Stimulated activated CD8-positive, alpha-beta memory T cell treated with anti-CD3 and anti-CD28 coated beads, Interleukin-4, amount 100 ng/mL, for 48 hours (primary cell): ENCODE data around the gene SSTR1.

Source experiments
- DNase-seq: peaks from one replicate; pipeline ENCODE4 v3.0.0-alpha.2; 2020

SSTR1 gene

DNA sequence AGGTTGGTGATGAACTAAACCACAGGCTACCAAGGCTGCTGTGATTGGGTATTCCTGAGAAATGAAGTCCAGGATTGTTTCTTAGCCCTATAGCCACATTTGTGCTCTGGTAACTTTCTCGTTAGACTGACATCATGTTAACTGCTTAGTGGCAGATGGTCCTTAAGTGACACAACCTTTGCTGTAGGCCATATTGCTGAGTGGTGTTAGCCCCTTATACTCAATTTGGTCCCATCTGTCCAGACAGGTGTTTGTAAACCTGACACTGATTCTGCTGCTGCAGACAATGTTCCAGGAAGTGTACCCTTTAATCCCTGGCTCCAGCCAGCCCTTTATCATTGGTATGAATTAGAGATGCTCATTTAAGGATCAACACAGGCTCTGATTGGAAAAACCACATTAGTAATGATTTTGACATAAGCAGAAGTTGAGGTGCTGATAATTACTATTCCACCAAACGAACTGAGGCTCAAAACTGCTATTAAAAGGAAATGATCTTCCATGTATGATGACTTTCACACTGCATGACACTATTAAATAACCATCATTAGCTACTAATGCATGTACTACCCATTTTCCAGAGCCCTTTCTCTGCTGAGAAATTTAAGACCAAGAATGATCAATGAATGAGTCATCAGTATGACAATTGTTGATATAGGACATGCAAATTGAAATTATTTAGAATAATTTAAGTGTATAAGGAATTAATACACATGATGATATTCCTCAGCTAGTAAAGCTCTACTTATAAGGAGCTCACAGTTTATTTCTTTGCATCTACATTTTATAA, 3.6 kb upstream of the SSTR1 start:
- DNase-seq: no peak

DNA sequence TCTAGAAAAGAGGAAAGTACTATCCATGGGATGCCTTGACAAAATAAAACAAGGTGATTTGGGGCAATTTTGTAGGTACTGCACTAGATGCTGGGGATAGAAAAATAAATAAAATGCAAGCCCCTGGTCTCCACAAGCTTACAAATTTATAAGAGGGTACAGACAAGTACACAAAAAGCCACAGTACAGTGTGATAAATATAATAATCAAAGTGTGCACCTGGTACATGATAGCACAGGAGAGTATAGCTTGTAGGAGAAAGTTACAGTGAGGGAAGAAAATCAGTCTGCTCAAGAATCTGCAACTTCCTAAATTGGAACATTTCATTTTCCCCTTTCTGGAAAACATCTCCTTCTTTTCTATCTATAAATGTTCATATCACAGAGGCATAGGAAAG, 3.0 kb upstream of the SSTR1 start:
- no peak for DNase-seq

DNA sequence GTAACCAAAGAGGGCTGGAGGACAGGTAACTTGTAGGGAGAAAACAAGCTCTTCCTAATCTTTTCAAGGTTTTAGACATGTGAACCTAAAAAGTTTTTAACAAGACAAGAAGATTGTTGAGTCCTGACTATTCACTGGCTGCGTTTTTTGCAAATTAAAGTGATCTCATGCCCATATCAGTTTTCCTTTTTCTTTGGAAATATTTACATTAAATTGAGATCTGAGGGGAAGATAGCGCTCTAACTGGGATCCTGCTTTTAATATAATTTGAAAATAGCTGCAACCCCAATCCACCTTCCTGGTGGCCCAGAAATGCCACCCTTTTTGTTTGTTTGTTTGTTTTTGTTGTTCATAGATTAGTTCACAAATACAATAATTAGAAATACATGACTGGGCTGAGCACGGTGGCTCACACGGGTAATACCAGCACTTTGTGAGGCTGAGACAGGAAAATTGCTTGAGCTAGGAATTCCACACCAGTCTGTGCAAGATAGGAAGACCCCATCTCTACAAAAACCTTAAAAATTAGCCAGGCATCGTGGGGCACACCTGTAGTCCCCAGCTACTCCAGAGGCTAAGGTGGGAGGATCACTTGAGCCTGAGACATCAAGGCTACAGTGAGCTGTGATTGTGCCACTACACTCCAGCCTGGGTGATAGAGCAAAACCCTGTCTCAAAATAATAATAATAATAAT, 2.4 kb upstream of the SSTR1 start:
- no peak for DNase-seq

DNA sequence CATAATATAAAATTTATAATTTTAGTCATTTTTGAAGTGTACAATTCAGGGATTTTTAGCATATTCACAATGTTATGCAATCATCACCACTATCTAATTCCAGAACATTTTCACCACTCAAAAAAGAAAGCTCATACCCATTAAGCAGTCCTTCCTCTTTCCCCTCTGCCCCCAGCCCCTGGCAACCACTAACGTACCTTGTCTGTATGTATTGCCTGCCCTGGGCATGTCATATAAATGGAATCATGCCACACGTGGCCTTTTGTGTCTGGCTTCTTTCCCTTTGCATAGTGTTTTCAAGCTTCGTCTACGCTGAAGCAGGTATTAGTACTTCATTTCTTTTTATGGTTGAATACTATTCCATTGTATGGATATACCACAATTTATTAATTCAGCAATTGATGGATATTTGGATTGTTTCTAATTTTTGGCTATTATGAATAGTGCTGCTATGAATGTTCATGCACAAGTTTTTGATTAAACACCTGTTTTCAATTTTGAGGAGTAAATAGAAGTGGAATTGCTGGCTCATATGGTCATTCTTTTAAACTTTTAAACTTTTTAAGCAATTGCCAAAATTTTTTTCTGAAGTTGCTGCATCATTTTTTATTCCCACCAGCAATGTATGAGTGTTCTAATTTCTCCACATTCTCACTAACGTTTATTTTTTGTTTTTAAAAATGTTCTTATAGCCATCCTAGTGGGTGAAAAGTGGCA, 1.6 kb upstream of the SSTR1 start:
- no peak for DNase-seq

DNA sequence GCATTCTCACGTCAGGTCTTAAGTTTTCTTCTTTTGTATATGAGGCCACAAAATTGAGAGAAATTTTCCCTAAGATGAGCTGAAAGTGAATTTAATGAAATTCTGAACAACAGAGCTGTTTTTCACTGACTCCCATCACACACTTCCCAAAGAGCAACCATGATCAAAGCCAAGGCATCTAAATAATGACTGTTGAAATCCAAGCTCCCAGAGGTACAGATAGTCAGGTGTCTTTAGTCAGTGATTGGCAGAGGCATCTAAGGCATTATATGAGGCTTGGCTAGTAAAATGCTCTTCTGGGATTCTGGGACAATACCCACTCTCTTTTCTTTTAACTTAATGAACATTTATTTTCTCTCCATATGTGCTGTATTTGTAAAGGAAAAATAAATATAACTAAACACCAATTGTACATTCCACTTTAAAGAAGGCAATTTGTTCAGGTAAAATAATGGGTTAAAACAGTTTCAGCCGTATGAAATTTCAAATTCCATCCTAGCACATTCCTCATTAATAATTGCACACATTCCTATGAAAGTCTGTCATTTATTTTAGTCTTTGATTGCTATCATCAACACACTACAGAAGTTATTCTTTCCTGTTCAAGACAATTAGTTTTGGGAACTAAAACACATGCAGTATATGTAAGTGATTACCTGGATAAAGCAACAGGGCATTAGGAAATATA, 871 bp upstream of the SSTR1 start:
- no peak for DNase-seq

DNA sequence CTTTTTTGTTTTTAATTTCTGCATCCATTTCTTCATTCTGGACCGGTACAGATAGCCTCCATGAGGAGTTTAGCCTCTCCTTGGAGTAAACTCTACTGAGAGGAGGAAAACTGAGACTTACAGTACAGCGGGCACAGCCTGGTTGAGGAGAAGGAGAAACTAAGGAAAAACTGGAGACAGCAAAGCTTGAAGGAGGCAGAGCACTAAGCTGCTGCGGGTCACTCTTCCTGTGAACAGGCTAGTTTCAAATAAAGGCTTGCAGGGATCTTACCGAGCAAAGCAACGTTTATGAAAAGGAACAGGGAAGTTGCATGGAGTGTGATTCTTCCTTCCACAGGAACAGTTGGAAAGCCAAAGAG, 348 bp upstream of the SSTR1 start:
- no peak for DNase-seq

DNA sequence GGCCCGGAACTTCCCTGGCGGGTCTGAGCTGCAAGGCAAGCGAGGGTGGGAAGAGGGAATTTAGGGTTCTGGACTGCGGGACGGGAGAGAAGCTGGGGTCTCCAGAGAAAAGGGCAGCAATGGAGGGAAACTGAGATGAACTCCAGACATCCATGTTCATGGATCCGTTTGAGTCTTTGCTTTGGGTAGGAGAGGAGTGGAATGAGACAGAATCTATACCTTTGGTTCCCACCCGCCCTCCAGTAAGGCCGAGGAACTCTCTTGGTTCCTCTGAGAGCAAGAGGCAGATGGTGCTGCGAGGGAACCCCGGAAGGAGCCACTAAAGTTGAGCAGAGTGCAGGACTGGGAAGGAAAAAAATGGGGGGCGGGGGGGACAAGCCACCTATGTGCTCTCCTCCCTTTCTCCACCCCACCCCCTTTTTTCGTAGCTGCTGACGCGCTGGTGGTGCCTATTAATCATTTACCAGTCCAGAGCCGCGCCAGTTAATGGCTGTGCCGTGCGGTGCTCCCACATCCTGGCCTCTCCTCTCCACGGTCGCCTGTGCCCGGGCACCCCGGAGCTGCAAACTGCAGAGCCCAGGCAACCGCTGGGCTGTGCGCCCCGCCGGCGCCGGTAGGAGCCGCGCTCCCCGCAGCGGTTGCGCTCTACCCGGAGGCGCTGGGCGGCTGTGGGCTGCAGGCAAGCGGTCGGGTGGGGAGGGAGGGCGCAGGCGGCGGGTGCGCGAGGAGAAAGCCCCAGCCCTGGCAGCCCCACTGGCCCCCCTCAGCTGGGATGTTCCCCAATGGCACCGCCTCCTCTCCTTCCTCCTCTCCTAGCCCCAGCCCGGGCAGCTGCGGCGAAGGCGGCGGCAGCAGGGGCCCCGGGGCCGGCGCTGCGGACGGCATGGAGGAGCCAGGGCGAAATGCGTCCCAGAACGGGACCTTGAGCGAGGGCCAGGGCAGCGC, 1.2 kb downstream of the SSTR1 start:
- DNase-seq: peak; percentile 23

DNA sequence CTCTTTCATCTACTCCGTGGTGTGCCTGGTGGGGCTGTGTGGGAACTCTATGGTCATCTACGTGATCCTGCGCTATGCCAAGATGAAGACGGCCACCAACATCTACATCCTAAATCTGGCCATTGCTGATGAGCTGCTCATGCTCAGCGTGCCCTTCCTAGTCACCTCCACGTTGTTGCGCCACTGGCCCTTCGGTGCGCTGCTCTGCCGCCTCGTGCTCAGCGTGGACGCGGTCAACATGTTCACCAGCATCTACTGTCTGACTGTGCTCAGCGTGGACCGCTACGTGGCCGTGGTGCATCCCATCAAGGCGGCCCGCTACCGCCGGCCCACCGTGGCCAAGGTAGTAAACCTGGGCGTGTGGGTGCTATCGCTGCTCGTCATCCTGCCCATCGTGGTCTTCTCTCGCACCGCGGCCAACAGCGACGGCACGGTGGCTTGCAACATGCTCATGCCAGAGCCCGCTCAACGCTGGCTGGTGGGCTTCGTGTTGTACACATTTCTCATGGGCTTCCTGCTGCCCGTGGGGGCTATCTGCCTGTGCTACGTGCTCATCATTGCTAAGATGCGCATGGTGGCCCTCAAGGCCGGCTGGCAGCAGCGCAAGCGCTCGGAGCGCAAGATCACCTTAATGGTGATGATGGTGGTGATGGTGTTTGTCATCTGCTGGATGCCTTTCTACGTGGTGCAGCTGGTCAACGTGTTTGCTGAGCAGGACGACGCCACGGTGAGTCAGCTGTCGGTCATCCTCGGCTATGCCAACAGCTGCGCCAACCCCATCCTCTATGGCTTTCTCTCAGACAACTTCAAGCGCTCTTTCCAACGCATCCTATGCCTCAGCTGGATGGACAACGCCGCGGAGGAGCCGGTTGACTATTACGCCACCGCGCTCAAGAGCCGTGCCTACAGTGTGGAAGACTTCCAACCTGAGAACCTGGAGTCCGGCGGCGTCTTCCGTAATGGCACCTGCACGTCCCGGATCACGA, 2.2 kb downstream of the SSTR1 start:
- peak; percentile 24 for DNase-seq

DNA sequence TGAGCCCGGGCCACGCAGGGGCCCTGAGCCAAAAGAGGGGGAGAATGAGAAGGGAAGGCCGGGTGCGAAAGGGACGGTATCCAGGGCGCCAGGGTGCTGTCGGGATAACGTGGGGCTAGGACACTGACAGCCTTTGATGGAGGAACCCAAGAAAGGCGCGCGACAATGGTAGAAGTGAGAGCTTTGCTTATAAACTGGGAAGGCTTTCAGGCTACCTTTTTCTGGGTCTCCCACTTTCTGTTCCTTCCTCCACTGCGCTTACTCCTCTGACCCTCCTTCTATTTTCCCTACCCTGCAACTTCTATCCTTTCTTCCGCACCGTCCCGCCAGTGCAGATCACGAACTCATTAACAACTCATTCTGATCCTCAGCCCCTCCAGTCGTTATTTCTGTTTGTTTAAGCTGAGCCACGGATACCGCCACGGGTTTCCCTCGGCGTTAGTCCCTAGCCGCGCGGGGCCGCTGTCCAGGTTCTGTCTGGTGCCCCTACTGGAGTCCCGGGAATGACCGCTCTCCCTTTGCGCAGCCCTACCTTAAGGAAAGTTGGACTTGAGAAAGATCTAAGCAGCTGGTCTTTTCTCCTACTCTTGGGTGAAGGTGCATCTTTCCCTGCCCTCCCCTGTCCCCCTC, 3.0 kb downstream of the SSTR1 start:
- peak; percentile 25 for DNase-seq

DNA sequence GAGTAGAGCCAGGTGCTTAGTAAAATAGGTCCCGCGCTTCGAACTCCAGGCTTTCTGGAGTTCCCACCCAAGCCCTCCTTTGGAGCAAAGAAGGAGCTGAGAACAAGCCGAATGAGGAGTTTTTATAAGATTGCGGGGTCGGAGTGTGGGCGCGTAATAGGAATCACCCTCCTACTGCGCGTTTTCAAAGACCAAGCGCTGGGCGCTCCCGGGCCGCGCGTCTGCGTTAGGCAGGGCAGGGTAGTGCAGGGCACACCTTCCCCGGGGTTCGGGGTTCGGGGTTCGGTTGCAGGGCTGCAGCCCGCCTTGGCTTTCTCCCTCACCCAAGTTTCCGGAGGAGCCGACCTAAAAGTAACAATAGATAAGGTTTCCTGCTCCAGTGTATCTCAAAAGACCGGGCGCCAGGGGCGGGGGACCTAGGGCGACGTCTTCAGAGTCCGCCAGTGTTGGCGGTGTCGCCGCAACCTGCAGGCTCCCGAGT, 3.6 kb downstream of the SSTR1 start:
- no peak for DNase-seq

DNA sequence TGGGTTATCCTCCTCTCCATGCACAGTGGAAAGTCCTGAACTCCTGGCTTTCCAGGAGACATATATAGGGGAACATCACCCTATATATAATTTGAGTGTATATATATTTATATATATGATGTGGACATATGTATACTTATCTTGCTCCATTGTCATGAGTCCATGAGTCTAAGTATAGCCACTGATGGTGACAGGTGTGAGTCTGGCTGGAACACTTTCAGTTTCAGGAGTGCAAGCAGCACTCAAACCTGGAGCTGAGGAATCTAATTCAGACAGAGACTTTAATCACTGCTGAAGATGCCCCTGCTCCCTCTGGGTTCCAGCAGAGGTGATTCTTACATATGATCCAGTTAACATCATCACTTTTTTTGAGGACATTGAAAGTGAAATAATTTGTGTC, 4.4 kb downstream of the SSTR1 start:
- DNase-seq: no peak

DNA sequence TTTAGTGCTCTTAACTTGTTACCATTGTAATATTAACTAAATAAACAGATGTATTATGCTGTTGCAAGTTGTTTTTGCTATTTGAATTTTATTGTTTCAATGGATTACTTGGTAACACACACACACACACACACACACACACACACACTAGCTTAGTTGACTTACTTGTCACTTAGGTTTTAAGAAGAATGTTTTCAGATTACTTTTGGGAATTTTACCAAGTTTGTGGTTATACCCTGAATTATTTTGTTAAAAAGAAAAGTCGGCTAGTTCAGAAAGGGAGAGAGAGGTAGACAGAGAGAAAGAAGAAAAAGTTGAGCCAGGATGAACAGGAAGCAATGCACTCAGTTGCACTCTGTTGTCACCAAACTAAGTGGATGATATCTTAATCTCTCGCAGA, 5.3 kb downstream of the SSTR1 start:
- DNase-seq: no peak

DNA sequence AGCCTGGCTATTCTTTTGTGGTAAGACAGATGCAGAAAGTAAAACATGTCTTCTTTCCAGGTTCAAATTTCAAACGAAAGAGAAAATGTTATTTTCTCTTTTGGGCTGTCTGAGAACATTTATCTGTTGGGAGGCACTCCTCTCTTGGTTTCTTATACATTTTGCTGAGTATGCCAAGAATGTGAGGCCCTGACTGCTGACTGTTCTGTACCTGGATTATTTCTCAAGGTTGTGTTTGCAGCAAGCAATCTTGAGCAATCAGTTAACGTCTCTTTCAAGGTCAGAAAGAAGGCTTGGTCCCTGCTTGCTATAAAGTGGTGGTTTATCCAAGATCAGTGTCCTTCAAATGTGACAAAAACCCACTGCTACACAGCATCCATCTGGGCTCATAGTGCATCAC, 9.8 kb downstream of the SSTR1 start:
- no peak for DNase-seq

DNA sequence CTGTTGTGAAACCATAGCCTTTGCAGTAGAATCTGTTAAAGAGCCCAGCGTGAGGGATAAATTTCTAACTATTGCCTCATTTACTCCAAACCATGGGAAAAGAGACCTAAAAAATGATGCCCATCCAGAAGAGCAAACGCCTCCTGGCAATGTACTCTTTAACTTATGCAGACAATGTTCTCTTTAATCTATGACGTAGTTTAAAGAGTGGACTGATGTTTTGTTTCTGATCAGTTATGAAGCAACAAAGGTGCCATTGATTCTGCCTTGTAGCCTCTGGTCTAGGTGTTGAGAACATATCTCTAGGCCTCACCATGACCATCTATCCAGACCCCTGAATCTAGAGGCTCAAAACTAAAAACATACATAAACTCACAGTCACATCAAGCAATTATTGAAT, 13.4 kb downstream of the SSTR1 start:
- DNase-seq: no peak

DNA sequence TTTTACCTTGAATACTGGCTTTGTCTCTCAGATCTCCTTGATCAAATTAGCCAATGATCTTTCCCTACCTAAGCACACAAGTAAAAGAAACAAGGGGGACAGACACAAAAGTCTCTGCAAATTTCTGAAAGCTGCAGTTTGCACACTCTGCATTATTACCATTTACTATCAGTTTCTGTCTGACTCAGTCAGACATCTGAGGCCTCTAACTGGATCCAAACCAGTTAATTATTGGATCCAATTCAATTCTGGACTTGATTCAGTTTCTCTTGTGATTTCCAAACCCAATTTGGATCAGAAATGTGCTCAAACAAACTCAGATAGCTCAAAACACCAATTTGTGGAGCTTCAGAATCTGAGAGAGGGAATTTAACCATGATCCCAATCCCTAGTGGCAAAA, 16.6 kb downstream of the SSTR1 start:
- no peak for DNase-seq

DNA sequence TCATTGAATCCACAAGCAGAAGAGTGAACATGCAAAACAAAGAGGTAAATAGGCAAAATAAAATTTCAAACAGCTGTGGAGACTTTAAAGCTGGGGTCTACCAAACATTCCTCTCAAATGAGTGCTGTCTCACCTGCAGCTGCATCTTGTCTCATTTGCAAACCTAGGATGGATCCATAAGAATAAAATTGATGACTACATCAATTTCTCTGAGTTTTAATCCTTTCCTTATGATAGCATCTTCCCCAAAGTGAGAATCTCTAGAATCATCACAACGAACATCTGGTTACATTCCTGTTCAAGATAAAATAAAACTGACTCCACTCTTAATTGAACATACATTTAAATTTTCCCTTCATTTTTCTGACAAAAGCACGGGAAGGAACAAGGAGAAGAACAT, 18.2 kb downstream of the SSTR1 start:
- no peak for DNase-seq

DNA sequence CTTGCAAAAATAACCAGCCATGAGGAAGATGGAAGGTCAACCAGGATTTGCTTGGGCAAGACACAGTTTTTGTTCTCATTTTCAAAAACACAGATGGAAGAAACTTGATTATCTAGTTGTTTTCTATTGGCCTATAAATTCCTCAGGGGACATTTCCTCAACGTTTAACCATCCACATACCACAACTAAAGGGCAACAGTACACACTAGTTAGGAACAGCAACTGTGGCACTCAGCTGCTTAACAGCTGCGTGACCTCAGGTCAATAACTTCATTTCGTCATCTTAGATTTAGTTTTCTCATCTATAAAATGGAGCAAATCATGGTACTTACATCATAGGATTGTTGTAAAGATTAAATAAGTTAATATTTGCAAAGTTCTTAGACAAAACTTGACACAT, 18.7 kb downstream of the SSTR1 start:
- no peak for DNase-seq

DNA sequence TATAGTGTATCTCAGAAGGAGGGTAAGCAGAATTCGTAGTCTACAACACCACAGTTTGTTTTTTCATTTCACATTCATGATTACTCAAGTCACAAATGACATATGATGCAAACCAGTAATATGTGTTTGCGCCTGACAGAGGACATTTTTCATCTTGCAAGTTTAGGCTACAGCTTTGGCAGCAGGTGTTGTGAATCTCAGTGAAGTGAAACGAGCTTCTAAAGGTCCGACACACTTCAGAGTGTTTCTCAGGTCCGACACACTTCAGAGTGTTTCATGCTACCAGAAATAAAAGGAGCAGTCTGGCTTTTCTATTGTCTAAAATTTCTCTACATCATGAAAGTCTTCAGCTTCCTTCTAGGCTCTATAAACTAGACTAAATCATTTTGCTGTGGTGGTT, 25.5 kb downstream of the SSTR1 start:
- no peak for DNase-seq

DNA sequence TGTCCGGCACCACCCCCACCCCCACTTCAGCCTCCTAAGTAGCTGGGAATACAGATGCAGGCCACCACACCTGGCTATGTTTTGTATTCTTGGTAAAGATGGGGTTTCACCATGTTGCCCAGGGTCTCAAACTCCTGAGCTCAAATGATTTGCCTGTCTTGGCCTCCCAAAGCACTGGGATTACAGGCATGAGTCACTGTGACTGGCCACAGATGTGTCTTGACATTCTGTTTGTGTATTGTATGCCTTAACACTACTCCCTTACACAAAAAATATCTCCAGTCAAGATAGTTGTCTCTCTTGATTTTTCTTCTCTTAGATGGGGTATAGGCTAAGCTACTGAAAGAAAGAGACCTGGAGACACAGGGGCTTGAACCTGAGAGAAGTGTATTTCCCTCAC, 30.6 kb downstream of the SSTR1 start:
- DNase-seq: no peak

DNA sequence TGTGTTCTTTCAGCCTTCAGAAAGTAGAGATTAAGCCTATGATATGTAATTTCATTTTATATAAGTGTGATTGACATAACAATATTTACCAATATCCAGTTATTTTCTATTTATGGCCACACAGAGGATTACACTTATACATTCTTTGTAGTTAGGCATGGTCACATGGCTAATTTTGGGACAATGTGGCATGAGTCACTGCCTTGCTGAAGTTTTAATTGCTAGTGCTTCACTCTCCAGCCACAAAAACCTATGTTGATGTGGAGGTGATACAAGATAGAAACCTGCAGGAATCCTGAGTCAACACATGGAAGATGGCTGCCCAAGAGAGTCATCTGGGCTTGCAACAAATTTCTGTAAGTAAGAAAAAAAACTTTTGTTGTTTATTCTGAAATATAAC, 31.2 kb downstream of the SSTR1 start:
- no peak for DNase-seq
